HG03439 (cell line): ENCODE data around the gene NHSL2.

Source experiments
- ATAC-seq: cut with Tn5 transposase; IDR thresholded peaks from one replicate; pipeline ENCODE4 v1.9.1; 2021; ENCODE audit warnings: mild to moderate bottlenecking, moderate library complexity; ENCODE audit not compliant: unreplicated experiment

The NHSL2 gene

GRCh38 chrX:72126048-72126415, 215.4 kb downstream of the NHSL2 start:
- no peak for ATAC-seq

DNA sequence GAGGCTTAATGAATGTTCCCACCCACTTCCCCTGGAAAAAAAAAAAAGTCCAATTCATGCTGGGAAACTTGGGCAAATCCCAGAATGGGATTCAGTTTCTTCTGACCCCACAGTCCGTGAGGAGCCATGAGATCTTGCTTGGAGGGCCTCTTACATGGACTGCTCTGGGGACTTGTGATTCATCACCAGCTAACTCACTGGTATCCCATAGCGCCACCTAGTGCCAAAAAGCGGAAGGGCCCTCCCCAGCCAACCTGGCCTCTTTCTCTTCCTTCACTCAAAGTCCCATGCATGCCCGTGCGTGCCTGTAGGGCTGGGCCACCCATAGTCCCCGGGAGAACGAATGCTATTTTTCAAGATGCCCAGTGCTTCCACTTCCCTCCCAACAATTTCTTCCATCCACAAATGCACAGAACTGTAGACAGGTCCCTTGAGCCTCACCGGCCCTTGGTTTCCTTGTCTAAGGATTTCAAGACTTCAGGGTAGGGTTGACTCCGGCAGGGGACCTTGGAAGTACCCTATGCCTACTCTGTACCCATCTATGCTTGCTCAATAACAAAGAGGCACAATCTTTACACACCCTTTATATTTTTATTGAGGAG, 216.0 kb downstream of the NHSL2 start:
- no peak for ATAC-seq

- ATAC-seq, result no peak
Measured at GRCh38 chrX:72127332-72127731, 216.7 kb downstream of the NHSL2 start.

DNA sequence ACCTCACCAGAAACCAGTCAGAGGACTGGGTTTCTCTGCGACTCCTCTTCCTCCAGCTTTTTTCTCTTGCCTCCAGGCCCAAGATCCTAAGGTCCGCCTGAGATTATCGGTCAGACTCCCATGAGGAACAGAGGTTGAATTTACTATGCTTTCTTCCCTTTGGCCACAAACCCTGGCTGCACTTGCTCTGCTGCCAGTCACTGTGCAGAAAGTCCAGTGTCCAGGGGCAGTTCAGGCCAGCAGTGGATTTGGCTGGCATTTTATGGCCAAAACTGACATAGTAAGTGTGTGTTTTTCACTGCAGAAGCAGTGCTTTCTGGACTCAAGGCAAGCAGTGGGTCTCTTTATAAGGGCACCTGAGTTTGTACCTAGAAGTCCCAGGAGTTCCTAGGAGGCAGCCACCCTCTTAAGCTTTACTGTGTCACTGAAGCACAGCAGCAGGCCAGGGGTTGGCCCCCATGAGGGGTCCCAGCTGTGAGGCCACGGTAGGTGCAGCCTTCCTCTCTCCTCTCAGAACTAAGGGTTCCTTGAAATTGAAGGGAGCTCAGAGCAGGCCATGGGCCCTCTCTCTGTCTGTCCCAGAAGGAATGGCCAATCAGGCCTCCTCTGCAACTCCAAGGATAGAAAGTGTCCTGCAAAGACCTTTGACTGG, 217.7 kb downstream of the NHSL2 start:
- ATAC-seq, result no peak

GRCh38 chrX:72128881-72129280, 218.2 kb downstream of the NHSL2 start:
- no peak for ATAC-seq

DNA sequence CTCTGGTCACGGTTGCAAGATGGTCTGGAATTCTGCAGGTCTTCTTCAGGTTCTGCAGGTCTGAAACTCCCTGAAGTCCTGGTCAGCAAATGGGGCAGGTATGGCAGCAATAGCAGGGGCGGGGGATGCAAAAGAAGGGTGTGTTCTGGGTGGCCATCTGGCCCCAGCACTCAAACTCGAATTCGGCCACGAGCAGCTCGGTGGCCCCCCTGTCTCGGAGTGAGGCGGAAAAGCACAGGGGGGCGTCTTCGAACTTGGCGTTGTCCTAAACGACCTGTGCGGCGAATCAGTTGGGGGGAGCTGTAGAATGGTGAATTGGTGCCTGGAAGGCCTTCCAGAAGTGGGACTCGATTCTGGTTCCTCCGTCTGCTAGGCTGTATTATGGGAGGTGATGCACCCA, 219.0 kb downstream of the NHSL2 start:
- ATAC-seq, result no peak

- no peak for ATAC-seq
Measured at GRCh38 chrX:72130156-72130761, 219.6 kb downstream of the NHSL2 start.

- ATAC-seq, result no peak
Measured at GRCh38 chrX:72130762-72131250, 220.2 kb downstream of the NHSL2 start.

DNA sequence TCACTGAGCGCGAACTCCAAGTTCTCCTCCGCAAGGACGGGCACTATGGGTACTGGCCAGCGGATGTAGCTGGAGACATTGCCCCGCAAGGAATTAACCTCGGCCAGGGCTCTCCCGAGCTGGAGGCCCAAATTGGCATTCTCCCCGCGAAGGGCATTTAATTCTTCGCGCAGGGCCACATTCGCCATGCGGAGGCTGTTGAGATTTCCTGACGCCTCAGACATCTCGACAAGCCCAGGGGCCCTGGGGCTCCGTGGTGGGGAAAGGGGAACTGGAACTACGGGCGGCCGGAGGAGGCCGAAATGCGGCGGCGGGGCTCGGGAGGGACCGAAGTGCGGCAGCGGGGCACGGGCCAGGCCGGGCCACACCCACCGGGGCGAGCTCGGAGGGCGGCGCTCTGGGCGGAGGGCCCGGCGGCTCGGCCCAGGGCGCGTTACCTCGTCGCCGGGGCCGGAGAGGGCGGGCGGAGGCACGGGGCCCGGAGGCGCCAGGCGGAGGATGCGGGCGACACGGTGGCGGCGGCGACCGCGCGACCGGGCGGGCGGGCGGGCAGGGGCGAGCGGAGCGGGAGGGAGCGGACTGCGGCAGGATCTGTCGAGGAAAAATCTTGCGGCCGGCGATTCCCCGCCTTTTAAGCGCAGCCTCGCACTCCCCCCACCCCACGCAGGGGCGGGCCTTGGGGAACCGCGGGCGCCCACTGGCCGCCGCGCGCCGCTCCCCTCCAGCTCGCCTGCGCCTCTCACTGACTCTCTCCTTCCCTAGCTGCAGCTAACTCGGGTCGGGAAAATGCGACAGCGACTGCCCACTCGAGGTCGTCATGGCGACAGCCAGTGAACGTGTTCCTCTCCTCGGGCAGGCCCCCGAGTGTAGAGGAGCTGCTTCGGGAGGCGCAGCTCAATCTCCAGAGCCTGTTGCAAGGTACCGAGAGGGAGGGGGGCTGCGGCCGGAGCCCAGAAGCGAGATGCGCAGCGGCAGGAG, 221.0 kb downstream of the NHSL2 start, which contains the start of gene RTL5:
RTL5 (minus strand) TSS at position 599 of the 978 bp plus-strand sequence.
- peak; percentile 63 for ATAC-seq

DNA sequence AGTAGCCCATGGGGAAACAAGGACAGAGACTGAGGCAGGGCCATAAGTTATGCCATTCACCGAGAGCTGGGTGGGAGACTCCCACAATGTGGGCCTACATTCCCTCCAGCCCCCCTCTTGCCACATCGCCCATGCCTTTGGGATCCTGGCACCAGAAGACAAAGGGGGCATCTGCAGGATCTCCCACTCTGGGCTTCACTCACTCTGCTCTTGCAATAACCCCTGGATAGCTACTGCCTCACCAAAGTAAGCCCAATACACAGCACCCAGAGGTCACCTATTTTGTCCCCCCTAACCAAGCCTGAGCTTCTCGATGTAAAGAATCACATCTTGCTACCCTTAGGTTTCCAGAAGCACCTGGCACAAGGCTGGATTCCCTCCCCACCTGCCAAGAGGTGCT, 221.8 kb downstream of the NHSL2 start:
- ATAC-seq, result no peak

DNA sequence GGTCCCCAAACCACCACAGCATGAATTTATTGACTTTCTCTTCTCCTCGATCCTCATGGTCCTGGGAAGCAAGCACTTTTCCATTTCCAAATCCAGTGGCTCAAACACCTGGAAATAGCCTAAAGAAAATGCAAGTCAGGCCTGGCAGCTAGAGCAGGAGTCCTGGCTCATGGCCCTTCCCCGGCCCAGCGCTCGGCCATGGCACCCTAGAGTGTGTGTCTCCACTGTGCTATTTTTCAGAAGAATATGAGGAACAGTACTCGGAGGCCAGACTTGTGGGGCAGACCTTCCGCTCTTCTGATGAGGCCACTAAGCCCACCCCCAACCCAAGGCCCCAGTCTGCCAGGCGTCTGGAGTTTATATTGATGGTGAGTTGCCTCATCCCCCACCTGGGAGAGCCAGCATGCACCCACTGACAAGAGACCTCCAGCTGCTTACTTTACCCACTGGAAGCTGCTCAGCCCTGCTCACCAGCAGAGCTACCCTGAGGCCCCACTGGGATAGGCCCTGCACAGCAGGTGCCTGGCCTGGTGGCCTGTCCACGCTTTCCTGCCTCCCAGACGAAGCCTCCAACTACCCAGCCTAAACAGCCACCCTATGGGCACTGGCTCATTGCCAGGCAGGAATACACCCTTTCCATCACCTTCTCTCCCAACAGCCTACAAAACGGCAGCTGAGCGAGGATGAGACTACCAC, 223.4 kb downstream of the NHSL2 start:
- no peak for ATAC-seq

- ATAC-seq, result no peak
Measured at GRCh38 chrX:72137846-72138495, 227.3 kb downstream of the NHSL2 start.

GRCh38 chrX:72139538-72139937, 228.9 kb downstream of the NHSL2 start:
- ATAC-seq, result no peak

GRCh38 chrX:72141372-72142004, 230.8 kb downstream of the NHSL2 start:
- ATAC-seq, result peak; percentile 75

DNA sequence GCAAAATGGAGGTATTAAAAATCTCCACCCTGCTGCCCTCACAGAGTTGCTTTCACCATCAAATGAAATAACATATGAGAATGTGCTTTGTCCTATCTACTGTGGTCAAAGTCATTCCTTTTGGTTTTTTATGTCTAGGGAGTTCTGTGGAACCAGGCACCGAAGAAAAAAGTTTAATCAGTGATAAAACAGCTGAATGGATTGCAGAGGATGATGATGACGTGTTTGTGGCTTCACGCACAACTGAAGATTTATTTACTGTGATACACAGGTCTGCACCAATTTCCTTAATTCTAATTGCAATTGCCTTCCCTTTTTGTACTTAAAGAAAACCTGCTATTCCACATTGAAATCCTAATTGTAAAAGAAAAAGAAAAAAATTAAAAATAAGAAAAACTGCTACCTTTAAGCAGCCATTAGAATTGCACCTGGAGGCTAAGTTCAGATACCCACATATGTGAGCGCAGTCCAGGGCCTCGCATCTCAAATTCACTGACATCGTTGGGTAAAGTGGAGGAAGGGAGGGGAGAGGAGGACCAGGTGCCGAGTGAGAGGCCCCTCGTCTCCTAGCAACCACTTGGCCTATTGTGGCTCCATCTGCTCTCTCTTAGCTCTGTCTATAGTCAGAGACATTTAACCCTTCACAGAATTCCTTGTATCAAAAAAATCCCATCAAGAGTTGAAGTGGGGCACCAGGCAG, 231.6 kb downstream of the NHSL2 start:
- ATAC-seq, result no peak

- ATAC-seq, result no peak
Measured at GRCh38 chrX:72142794-72143608, 232.4 kb downstream of the NHSL2 start.

DNA sequence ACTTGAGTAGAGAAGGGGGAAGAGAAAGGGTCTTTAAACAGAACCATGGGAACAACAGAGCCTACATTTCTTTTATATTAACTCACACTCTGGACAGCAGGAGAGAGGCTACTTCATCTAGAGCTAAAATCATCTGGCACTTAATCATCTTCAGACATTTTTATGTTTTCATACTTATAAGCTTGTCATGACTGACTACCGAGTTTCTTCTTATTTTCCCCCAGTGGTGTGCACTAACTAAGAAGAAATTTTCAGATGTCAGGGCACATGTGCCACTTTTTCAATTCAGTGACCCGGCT, 232.9 kb downstream of the NHSL2 start:
- ATAC-seq, result no peak

DNA sequence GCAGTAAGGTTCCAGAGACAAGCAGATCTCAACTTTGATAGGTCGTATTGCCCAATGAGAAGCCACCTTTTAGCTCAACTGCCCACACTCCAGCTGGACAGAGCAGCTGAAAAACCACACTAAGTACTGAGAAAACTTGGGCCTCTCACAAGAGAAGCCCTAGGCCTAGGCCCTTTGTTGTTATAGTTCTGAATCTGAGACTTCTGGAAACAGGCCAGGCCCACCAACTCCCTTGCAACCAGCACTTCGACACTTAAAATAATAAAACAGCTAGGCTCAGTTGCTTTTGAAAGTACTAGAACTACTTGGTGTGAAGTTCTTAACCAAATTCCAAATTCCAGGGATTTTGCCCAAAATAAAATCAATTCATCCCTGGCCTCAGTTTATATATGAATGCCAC, 234.5 kb downstream of the NHSL2 start:
- no peak for ATAC-seq
